IPS-18c (cell line): Measurements from ENCODE around the gene TIMP4.

Experiments used
- H3K4me3 ChIP-seq: 2 replicates; pipeline ENCODE4 v1.7.0; 2013; ENCODE audit warnings: low read depth, mild to moderate bottlenecking, low read length, moderate library complexity; ENCODE audit not compliant: insufficient read depth
- H3K9me3 ChIP-seq: one replicate; pipeline ENCODE4 v1.6.1; 2013; ENCODE audit warnings: mild to moderate bottlenecking, low read length, moderate library complexity; ENCODE audit not compliant: control insufficient read depth, insufficient read depth

Gene TIMP4

GRCh38 chr3:12165909-12166308 lies 7.2 kb upstream of the TIMP4 start:
- no peaks in the 10 kb centered on the region for H3K9me3 ChIP-seq
- no peak overlapping the region for H3K4me3 ChIP-seq

- H3K9me3 ChIP-seq: no peaks in the 10 kb centered on the region
- peak overlapping the region; percentile 22 for H3K4me3 ChIP-seq
These were observed 502 bp upstream of the TIMP4 start for GRCh38 chr3:12159227-12159601.

- Histone ChIP-seq H3K4me3 (no peak overlapping the region), H3K9me3 (no peaks in the 10 kb centered on the region)
These were observed 1.7 kb downstream of the TIMP4 start for GRCh38 chr3:12157026-12157425.

GRCh38 chr3:12155828-12156227 lies 2.9 kb downstream of the TIMP4 start:
- no peaks in the 10 kb centered on the region for H3K9me3 ChIP-seq
- no peak overlapping the region for H3K4me3 ChIP-seq

- no peak overlapping the region for H3K4me3 ChIP-seq
- no peaks in the 10 kb centered on the region for H3K9me3 ChIP-seq
These were observed 3.4 kb downstream of the TIMP4 start for GRCh38 chr3:12155264-12155663.

GRCh38 chr3:12154151-12154550 lies 4.6 kb downstream of the TIMP4 start:
- Histone ChIP-seq H3K9me3 (no peaks in the 10 kb centered on the region), H3K4me3 (no peak overlapping the region)

GRCh38 chr3:12150112-12150511 lies 8.6 kb downstream of the TIMP4 start:
- no peaks in the 10 kb centered on the region for H3K9me3 ChIP-seq
- H3K4me3 ChIP-seq: no peak overlapping the region

- Histone ChIP-seq H3K9me3 (no peaks in the 10 kb centered on the region), H3K4me3 (no peak overlapping the region)
These were observed 9.7 kb downstream of the TIMP4 start for GRCh38 chr3:12149029-12149428.

- Histone ChIP-seq H3K9me3 (no peaks in the 10 kb centered on the region), H3K4me3 (no peak overlapping the region)
These were observed 10.3 kb downstream of the TIMP4 start for GRCh38 chr3:12148183-12148940.

- H3K9me3 ChIP-seq: no peaks in the 10 kb centered on the region
- no peak overlapping the region for H3K4me3 ChIP-seq
These were observed 11.5 kb downstream of the TIMP4 start for GRCh38 chr3:12147049-12147780.

- Histone ChIP-seq H3K4me3 (no peak overlapping the region), H3K9me3 (no peaks in the 10 kb centered on the region)
These were observed 14.7 kb downstream of the TIMP4 start for GRCh38 chr3:12143949-12144504.

- H3K4me3 ChIP-seq: no peak overlapping the region
- H3K9me3 ChIP-seq: no peaks in the 10 kb centered on the region
These were observed 16.2 kb downstream of the TIMP4 start for GRCh38 chr3:12142476-12142875.

- no peaks in the 10 kb centered on the region for H3K9me3 ChIP-seq
- H3K4me3 ChIP-seq: no peak overlapping the region
These were observed 17.4 kb downstream of the TIMP4 start for GRCh38 chr3:12141350-12141749.

GRCh38 chr3:12139111-12139511 lies 19.6 kb downstream of the TIMP4 start:
- Histone ChIP-seq H3K4me3 (no peak overlapping the region), H3K9me3 (no peaks in the 10 kb centered on the region)

- Histone ChIP-seq H3K4me3 (no peak overlapping the region), H3K9me3 (no peaks in the 10 kb centered on the region)
These were observed 20.7 kb downstream of the TIMP4 start for GRCh38 chr3:12138044-12138443.

GRCh38 chr3:12136371-12136770 lies 22.3 kb downstream of the TIMP4 start:
- no peak overlapping the region for H3K4me3 ChIP-seq
- H3K9me3 ChIP-seq: no peaks in the 10 kb centered on the region

GRCh38 chr3:12135029-12135657 lies 23.6 kb downstream of the TIMP4 start:
- no peak overlapping the region for H3K4me3 ChIP-seq
- no peaks in the 10 kb centered on the region for H3K9me3 ChIP-seq

- Histone ChIP-seq H3K9me3 (no peaks in the 10 kb centered on the region), H3K4me3 (no peak overlapping the region)
These were observed 25.8 kb downstream of the TIMP4 start for GRCh38 chr3:12132881-12133280.
